Measurements from ENCODE around the gene USP33.

DNA sequence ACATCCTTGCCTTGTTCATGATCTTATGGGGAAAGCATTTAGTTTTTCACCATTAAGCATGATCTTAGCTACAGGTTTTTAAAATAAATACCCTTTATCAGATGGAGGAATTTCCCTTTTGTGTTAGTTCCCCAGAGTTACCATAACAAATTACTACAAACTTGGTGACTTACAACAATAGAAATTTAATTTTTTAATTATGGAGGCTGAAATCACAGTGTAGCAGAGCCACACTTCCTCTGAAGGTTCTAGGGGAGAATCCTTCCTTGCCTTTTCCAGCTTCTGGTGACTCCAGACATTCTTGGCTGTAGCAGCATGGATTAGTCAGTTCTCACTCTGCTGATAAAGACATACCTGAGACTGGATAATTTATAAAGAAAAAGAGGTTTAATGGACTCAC is 38.3 kb upstream of the USP33 start:
- TF ChIP-seq EZH2 (IDR thresholded peaks at IDR 0.05; ENCODE audit: borderline replicate concordance, low read depth, low read length, poor library complexity, severe bottlenecking), result no peak
- TF ChIP-seq, protein P1, sequence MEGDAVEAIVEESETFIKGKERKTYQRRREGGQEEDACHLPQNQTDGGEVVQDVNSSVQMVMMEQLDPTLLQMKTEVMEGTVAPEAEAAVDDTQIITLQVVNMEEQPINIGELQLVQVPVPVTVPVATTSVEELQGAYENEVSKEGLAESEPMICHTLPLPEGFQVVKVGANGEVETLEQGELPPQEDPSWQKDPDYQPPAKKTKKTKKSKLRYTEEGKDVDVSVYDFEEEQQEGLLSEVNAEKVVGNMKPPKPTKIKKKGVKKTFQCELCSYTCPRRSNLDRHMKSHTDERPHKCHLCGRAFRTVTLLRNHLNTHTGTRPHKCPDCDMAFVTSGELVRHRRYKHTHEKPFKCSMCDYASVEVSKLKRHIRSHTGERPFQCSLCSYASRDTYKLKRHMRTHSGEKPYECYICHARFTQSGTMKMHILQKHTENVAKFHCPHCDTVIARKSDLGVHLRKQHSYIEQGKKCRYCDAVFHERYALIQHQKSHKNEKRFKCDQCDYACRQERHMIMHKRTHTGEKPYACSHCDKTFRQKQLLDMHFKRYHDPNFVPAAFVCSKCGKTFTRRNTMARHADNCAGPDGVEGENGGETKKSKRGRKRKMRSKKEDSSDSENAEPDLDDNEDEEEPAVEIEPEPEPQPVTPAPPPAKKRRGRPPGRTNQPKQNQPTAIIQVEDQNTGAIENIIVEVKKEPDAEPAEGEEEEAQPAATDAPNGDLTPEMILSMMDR (conservative IDR thresholded peaks at IDR 0.05; ENCODE audit: low read depth, low read length), result no peak

All from A673 (cell line).